HG03432 (cell line): ENCODE results near the gene C22orf39.

Experiments used
- ATAC-seq: cut with Tn5 transposase; IDR thresholded peaks from one replicate; pipeline ENCODE4 v1.9.1; 2021; ENCODE audit warnings: mild to moderate bottlenecking, moderate library complexity; ENCODE audit not compliant: unreplicated experiment

C22orf39 gene

GRCh38 chr22:19402642-19403191 lies 44.8 kb downstream of the C22orf39 start:
- no peak for ATAC-seq

- ATAC-seq = no peak
Measured at GRCh38 chr22:19401483-19401882, 46.0 kb downstream of the C22orf39 start.

GRCh38 chr22:19400881-19401280 lies 46.6 kb downstream of the C22orf39 start:
- ATAC-seq = no peak

DNA sequence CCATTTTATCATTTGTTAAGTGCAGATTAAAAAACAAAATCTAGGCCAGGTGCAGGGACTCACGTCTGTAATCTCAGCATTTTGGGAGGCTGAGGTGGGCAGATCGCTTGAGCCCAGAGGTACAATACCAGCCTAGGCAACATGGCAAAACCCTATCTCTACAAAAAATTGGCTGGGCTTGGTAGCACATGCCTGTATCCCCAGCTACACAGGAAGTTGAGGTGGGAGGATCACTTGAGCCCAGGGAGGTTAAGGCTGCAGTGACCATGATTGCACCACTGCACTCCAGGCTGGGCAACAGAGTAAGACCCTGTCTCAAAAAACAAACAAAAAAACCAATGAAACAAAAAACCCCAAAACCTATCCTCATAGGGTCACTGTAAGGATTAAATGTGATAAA lies 48.9 kb downstream of the C22orf39 start:
- no peak for ATAC-seq

DNA sequence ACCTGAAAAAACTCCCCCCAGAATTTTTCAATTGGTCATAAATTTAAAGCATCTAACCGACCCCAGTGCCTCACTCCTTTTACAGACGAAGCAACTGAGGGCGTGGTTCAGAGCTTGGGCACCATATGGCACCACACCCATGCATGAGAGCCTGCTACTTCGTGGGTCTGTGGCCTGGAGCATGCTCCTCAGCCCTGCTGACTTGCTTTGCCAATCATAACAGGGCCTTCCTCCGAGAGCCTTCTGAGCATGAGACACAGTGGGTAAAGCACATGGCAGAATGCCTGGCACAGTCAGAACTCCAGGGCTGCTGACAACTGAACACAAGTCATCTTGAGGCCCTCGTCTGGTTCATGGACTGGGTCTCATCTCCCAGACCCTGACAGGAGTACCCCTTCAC lies 49.3 kb downstream of the C22orf39 start:
- no peak for ATAC-seq

GRCh38 chr22:19397734-19398104 lies 49.8 kb downstream of the C22orf39 start:
- ATAC-seq = no peak

GRCh38 chr22:19396934-19397733 lies 50.4 kb downstream of the C22orf39 start:
- ATAC-seq = no peak

- no peak for ATAC-seq
Measured at GRCh38 chr22:19396561-19396933, 51.0 kb downstream of the C22orf39 start.

GRCh38 chr22:19395276-19395675 lies 52.2 kb downstream of the C22orf39 start:
- ATAC-seq = no peak

GRCh38 chr22:19394274-19395050 lies 53.0 kb downstream of the C22orf39 start:
- ATAC-seq = no peak

GRCh38 chr22:19393704-19394103 lies 53.8 kb downstream of the C22orf39 start:
- no peak for ATAC-seq
